PC-3 (cell line): ENCODE measurements around the gene NIPAL4.

Source experiments
- CTCF ChIP-seq: fragments of 300-600 bp; sonication (generic); conservative IDR thresholded peaks from 2 replicates; pipeline ENCODE4 v1.5.1; 2017; ENCODE audit warnings: antibody characterized with exemption, low read depth, mild to moderate bottlenecking, low read length
- EZH2 ChIP-seq: fragments of 300-600 bp; sonication (generic); IDR thresholded peaks from one replicate; pipeline ENCODE4 v1.6.1; 2017; ENCODE audit warnings: antibody characterized with exemption, mild to moderate bottlenecking, low read length; ENCODE audit not compliant: unreplicated experiment

GRCh38 chr5:157505496-157505895 lies 45.5 kb downstream of the NIPAL4 start:
- TF ChIP-seq CTCF (no peak), EZH2 (no peak)
